GM12878 (cell line): ENCODE data around the gene FXN. TPM values are rescaled to one million over a fixed set of nuclear protein-coding genes. Genes with fewer than 3 reads are reported as not detected.

Experiments used
- ATAC-seq: fragments of 200-7000 bp; cut with Tn5 transposase; 3 replicates; pipeline ENCODE4 v1.9.1; 2020; ENCODE audit warnings: mild to moderate bottlenecking, moderate library complexity
- BruUV-seq: library from RNA; stranded (reverse); fragments of 400-500 nt; replicated peaks from 2 replicates; lab custom pipeline; 2021; lab: Mats Ljungman, UMichigan
- CTCF ChIA-PET: fragments of 300-600 bp; sonication (Branson Sonifier 250); formaldehyde crosslinking; extraction: SDS; loops from one replicate; lab custom pipeline; 2021; ENCODE audit warnings: inconsistent platforms; lab: Yijun Ruan, JAX
- POLR2A ChIA-PET: fragments of 350-600 bp; formaldehyde crosslinking; extraction: SDS; loops from one replicate; lab custom pipeline; 2021; ENCODE audit warnings: inconsistent platforms; lab: Charles Lee
- RAD21 ChIA-PET: fragments of 300-600 bp; sonication (Branson Sonifier 250); formaldehyde crosslinking; loops from one replicate; lab custom pipeline; 2023; ENCODE audit warnings: antibody characterized with exemption; ENCODE audit not compliant: unreplicated experiment; lab: Charles Lee
- SMC1A ChIA-PET: fragments of 300-600 bp; sonication (Branson Sonifier 250); formaldehyde crosslinking; loops from one replicate; lab custom pipeline; 2023; ENCODE audit not compliant: unreplicated experiment, uncharacterized antibody; lab: Charles Lee
- DNase-seq: peaks from one replicate; pipeline ENCODE4 v3.0.0-alpha.2; 2011; ENCODE audit warnings: low read depth, low spot score
- FAIRE-seq: peaks from 3 replicates; lab custom pipeline; 2011; peaks lifted over from hg19 to GRCh38; lab: Jason Lieb, UNC
- H2AFZ ChIP-seq: 2 replicates; pipeline ENCODE4 v1.6.0; 2011; ENCODE audit warnings: low read depth, low read length, control low read depth; ENCODE audit not compliant: control insufficient read depth
- H3K27ac ChIP-seq: 2 replicates; pipeline ENCODE4 v1.5.1; 2011; ENCODE audit warnings: control low read depth; ENCODE audit not compliant: control insufficient read depth, insufficient read depth
- H3K27me3 ChIP-seq, 2 experiments: replicated peaks in 1 of 2; 2 replicates each; pipeline versions ENCODE4 v1.6.0 to v1.6.1; 2011; ENCODE audit warnings: low read length in 1 of 2; ENCODE audit not compliant: control insufficient read depth in 2 of 2, insufficient read depth in 2 of 2
- H3K36me3 ChIP-seq, 2 experiments: 2 replicates each; pipeline ENCODE4 v1.5.1; 2011; ENCODE audit warnings: low read length in 1 of 2; ENCODE audit not compliant: control insufficient read depth in 2 of 2, insufficient read depth in 2 of 2
- H3K4me1 ChIP-seq: 2 replicates; pipeline ENCODE4 v1.6.1; 2011; ENCODE audit warnings: mild to moderate bottlenecking, low read length, moderate library complexity, mixed read lengths; ENCODE audit not compliant: control insufficient read depth, insufficient read depth
- H3K4me2 ChIP-seq: 2 replicates; pipeline ENCODE4 v1.6.0; 2011; ENCODE audit warnings: control low read depth; ENCODE audit not compliant: control insufficient read depth, insufficient read depth
- H3K4me3 ChIP-seq: fragments of 200-600 bp; sonication (generic); 2 replicates; pipeline ENCODE4 v1.5.1; 2016
- H3K79me2 ChIP-seq: 2 replicates; pipeline ENCODE4 v1.6.0; 2011; ENCODE audit warnings: low read length; ENCODE audit not compliant: control insufficient read depth, insufficient read depth
- H3K9ac ChIP-seq: 2 replicates; pipeline ENCODE4 v1.8.0; 2011; ENCODE audit warnings: low read length, control low read depth, mixed read lengths; ENCODE audit not compliant: control insufficient read depth, insufficient read depth
- H3K9me3 ChIP-seq: replicated peaks from 3 replicates; pipeline ENCODE4 v1.5.1; 2011; ENCODE audit warnings: mild to moderate bottlenecking, low read length; ENCODE audit not compliant: control insufficient read depth, insufficient read depth
- H4K20me1 ChIP-seq: 2 replicates; pipeline ENCODE4 v1.6.0; 2011; ENCODE audit not compliant: control insufficient read depth, insufficient read depth
- ATF7 ChIP-seq: fragments of 450-650 bp; IDR thresholded peaks from 2 replicates; pipeline ENCODE4 v1.6.1; 2016; ENCODE audit warnings: low read depth, mild to moderate bottlenecking
- POLR2AphosphoS2 ChIP-seq: IDR thresholded peaks from 2 replicates; pipeline ENCODE4 v1.6.1; 2011; ENCODE audit warnings: low read depth, mild to moderate bottlenecking, low read length, improper control_type of control experiment, moderate library complexity
- POLR2AphosphoS5 ChIP-seq: IDR thresholded peaks from 2 replicates; pipeline ENCODE4 v1.6.1; 2011; ENCODE audit warnings: mild to moderate bottlenecking, low read length, inconsistent platforms
- POU2F2 ChIP-seq: IDR thresholded peaks from 3 replicates; pipeline ENCODE4 v1.6.1; 2011; ENCODE audit warnings: low read depth, mild to moderate bottlenecking, low read length, borderline replicate concordance
- STAT1 ChIP-seq: fragments of 450-650 bp; conservative IDR thresholded peaks from 2 replicates; pipeline ENCODE4 v1.6.1; 2014; ENCODE audit warnings: antibody characterized with exemption, mild to moderate bottlenecking
- ZSCAN29 ChIP-seq: fragments of 450-650 bp; IDR thresholded peaks from 2 replicates; pipeline ENCODE4 v1.6.1; 2017; ENCODE audit warnings: mild to moderate bottlenecking, moderate library complexity
- WGBS: methylation state at CpG from one replicate; pipeline ENCODE4 v1.1.6; 2016; ENCODE audit warnings: low lambda C conversion rate; ENCODE audit not compliant: insufficient replicate concordance, insufficient coverage; ENCODE audit errors: missing lambda C conversion rate; 5-methylcytosine and 5-hydroxymethylcytosine counted together
- in situ Hi-C: fragments of 300-500 bp; cut with MboI; formaldehyde crosslinking; loops from 9 replicates; pipeline ENCODE4 v1.14.3; 2018; ENCODE audit warnings: mixed read lengths
- intact Hi-C: fragments of 100-400 bp; cut with micrococcal nuclease; formaldehyde crosslinking; loops from one replicate; pipeline ENCODE4 v1.14.2; 2022; ENCODE audit not compliant: unreplicated experiment
- polyA plus RNA-seq, 11 experiments: library from polyadenylated mRNA; depleted of rRNA in 4 of 11; unstranded in 6 of 11; stranded (reverse) in 5 of 11; fragments of >200 nt; fragmentation: Nextera tagmentation in 4 of 11; fragmentation: Illumina TruSeq in 1 of 11; extraction: Ambion mirVana in 4 of 11; extraction: Trizol in 1 of 11; gene quantifications; 1 replicate in 1 of 11; 2 replicates in 10 of 11; pipeline versions ENCODE4 v1.2.1 to v1.2.3, GENCODE V29; 2011 to 2016; ENCODE audit warnings: inconsistent platforms in 2 of 11, missing spikeins in 2 of 11, low read depth in 1 of 11
- total RNA-seq, 4 experiments: library from RNA; depleted of rRNA in 3 of 4; stranded (reverse); fragments of >200 nt in 3 of 4; fragmentation: Illumina TruSeq in 1 of 4; extraction: Trizol in 1 of 4; gene quantifications; 2 replicates each; pipeline versions ENCODE4 v1.2.1 to v1.2.3, GENCODE V29; 2013 to 2021
- TF ChIP-seq, protein P1 (sequence below): fragments of 450-650 bp; formaldehyde crosslinking; IDR thresholded peaks from 2 replicates; pipeline ENCODE4 v1.5.0; 2022; ENCODE audit warnings: mild to moderate bottlenecking, missing genetic modification characterization

The FXN gene
- total and polyA plus RNA-seq, 10 of the 15 experiments (the other 5 are each of a cell fraction or from before 2014, with no cell fraction given) = 7.3 to 78.0 (median 23.2) TPM

- TF ChIP-seq, protein P1, sequence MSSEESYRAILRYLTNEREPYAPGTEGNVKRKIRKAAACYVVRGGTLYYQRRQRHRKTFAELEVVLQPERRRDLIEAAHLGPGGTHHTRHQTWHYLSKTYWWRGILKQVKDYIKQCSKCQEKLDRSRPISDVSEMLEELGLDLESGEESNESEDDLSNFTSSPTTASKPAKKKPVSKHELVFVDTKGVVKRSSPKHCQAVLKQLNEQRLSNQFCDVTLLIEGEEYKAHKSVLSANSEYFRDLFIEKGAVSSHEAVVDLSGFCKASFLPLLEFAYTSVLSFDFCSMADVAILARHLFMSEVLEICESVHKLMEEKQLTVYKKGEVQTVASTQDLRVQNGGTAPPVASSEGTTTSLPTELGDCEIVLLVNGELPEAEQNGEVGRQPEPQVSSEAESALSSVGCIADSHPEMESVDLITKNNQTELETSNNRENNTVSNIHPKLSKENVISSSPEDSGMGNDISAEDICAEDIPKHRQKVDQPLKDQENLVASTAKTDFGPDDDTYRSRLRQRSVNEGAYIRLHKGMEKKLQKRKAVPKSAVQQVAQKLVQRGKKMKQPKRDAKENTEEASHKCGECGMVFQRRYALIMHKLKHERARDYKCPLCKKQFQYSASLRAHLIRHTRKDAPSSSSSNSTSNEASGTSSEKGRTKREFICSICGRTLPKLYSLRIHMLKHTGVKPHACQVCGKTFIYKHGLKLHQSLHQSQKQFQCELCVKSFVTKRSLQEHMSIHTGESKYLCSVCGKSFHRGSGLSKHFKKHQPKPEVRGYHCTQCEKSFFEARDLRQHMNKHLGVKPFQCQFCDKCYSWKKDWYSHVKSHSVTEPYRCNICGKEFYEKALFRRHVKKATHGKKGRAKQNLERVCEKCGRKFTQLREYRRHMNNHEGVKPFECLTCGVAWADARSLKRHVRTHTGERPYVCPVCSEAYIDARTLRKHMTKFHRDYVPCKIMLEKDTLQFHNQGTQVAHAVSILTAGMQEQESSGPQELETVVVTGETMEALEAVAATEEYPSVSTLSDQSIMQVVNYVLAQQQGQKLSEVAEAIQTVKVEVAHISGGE (CRISPR knock-in tag) = no peak
- no peak for TF ChIP-seq POU2F2
Measured at GRCh38 chr9:69115621-69116020, 80.1 kb downstream of the FXN start (continued).

DNA sequence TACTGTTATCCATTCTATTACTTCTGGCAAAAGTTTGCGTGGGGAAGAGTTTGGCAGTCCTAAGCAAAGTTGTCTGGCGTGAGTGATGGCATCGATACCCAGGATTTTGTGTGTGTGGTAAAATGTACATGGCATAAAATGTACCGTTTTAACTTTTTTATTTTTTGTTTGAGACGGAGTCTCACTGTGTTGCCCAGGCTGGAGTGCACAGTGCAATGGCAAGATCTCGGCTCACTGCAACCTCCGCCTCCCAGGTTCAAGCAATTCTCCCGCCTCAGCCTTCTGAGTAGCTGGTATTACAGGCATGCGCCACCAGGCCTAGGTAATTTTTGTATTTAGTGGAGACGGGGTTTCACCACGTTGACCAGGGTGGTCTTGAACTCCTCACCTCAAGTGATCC lies 83.1 kb downstream of the FXN start:
- Histone ChIP-seq H3K9ac (no peak overlapping the region), H3K4me1 (no peaks in the 10 kb centered on the region), H3K79me2 (no peaks in the 10 kb centered on the region), H3K36me3 (no peaks in the 10 kb centered on the region), H4K20me1 (no peaks in the 10 kb centered on the region), H3K9me3 (no peaks in the 10 kb centered on the region), H3K4me2 (no peak overlapping the region), H2AFZ (no peak overlapping the region), H3K4me3 (no peak overlapping the region), H3K27ac (no peak overlapping the region), H3K27me3 (peaks cover 0 to 3% of the 10 kb centered on the region in 2 experiments; a peak in 1 of 4 replicates)
- ChIA-PET CTCF (no interaction called here), RAD21 (no interaction called here), POLR2A (no interaction called here), SMC1A (no interaction called here)
- intact Hi-C loops = no loop called here
- 85% methylated on average over 11 of the region's 11 CpGs for WGBS
- FAIRE-seq = no peak
- no peak for ATAC-seq
- TF ChIP-seq STAT1 (no peak), ATF7 (no peak), POU2F2 (no peak), ZSCAN29 (no peak), POLR2AphosphoS5 (no peak), POLR2AphosphoS2 (no peak)
- in situ Hi-C loops = no loop called here
- BruUV-seq = no TSS peak
- no peak for DNase-seq
